T-helper 1 cell treated with Interleukin-12 subunit alpha and Interleukin-12 subunit beta and Interleukin-4 antibody, amounts not matched to agents 30 μg/mL and 1 μg/mL, for 36 hours (primary cell): ENCODE results near the gene CFI.

Source experiments
- H3K27ac Mint-ChIP-seq: one replicate; pipeline ENCODE4 v1.8.0; 2021; ENCODE audit warnings: mild to moderate bottlenecking, mixed read lengths
- H3K27me3 Mint-ChIP-seq: one replicate; pipeline ENCODE4 v1.8.0; 2021; ENCODE audit warnings: low read depth, mixed read lengths
- H3K36me3 Mint-ChIP-seq: one replicate; pipeline ENCODE4 v1.8.0; 2021; ENCODE audit warnings: low read depth, mixed read lengths
- H3K4me1 Mint-ChIP-seq: one replicate; pipeline ENCODE4 v1.8.0; 2021; ENCODE audit warnings: low read depth, mixed read lengths
- H3K4me3 Mint-ChIP-seq: one replicate; pipeline ENCODE4 v1.8.0; 2021; ENCODE audit warnings: mild to moderate bottlenecking, moderate library complexity, mixed read lengths
- H3K9me3 Mint-ChIP-seq: one replicate; pipeline ENCODE4 v1.8.0; 2021; ENCODE audit warnings: mixed read lengths

The CFI gene

DNA sequence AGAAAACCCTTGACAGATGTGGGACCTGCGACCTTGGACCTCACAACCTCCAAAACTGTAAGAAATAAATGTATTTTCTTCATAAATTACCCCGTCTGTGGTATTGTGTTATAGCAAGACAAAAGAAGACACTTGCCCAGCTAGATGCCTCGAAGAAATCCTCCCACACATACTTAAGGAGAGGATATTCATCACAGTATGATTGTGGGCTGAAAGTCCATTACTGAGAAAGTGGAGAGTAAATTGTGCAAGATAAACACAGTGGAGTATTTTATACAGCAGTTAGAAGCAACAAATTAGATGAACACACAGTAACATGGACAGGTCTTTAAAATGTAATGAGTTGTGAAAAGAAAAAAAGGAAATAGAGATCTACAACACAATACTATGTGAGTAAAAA lies 46.1 kb downstream of the CFI start:
- Mint-ChIP-seq H3K9me3 (no peaks in the 10 kb centered on the region), H3K27ac (no peak overlapping the region), H3K4me1 (no peaks in the 10 kb centered on the region), H3K4me3 (no peak overlapping the region), H3K27me3 (no peaks in the 10 kb centered on the region), H3K36me3 (no peaks in the 10 kb centered on the region)

DNA sequence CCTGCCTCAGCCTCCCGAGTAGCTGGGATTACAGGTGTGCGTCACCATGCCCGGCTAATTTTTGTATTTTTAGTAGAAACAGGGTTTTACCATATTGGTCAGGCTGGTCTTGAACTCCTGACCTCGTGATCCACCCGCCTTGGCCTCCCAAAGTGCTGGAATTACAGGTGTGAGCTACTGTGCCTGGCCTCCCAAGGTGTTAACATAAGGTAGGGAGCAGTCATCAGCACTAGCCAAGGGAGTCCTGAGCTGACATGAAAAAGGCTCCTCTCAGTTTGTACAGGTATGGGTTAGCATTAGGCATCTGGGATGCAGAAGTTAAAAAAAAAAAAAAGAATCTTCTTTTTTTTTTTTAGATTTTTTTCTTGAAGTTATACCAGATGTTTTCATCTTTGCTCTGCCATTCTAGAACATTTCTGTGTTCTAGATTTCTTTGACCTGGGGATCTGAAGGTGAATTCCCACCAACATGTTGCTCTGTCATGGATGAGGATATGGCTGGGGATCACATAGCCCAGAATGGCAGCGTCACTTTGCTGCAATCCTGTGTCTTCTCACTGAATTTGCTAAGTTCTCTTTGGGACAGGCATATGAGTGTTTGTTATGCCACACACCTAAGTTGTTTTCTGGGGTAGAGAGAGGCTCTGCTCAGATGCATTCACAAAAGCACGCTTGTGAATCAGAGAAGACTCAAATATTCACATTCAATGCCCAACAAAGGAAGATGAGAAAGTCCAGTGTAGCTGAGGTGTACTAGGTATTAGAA lies 47.5 kb downstream of the CFI start:
- H3K4me3 Mint-ChIP-seq = no peak overlapping the region
- no peaks in the 10 kb centered on the region for H3K9me3 Mint-ChIP-seq
- H3K4me1 Mint-ChIP-seq = no peaks in the 10 kb centered on the region
- H3K27me3 Mint-ChIP-seq = no peaks in the 10 kb centered on the region
- H3K36me3 Mint-ChIP-seq = no peaks in the 10 kb centered on the region
- no peak overlapping the region for H3K27ac Mint-ChIP-seq

DNA sequence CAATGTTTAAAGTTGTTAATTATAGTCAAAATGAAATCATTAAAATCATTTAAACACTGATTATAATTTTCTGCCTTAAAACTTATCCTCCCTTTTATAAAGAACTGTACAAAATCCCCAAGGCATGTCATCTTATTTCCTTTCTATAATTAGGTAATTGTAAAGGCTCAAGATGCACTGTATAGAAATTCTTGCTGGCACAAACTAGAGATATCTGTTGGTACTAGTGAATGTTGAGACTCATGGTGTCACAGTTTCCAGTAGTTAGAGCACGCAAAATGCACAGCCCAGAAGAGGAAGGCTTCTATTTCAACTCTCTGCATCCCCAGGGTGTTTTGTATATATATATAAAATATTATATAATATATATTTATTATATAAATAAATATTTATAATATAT lies 49.3 kb downstream of the CFI start:
- H3K4me3 Mint-ChIP-seq = no peak overlapping the region

DNA sequence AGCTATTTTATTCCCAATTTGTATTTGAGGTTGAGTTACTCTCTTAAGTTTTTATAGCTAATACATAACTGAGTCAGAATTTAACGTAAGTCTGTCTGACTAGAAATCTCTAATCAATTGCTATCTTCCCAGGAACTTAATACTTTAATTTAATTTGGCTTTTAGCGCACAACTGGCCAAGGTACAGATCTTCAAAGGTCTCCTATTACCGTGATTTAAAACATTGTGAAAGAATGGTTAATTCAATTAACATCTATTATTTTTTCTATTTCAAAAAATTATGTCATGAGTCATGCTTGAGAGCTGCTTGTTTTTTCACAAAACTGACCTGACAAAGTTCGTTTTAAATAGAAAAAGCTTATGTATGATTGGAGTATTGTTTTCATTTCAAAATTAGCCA lies 49.9 kb downstream of the CFI start:
- Mint-ChIP-seq H3K9me3 (no peaks in the 10 kb centered on the region), H3K27ac (no peak overlapping the region), H3K4me1 (no peaks in the 10 kb centered on the region), H3K4me3 (no peak overlapping the region), H3K27me3 (peaks cover 6% of the 10 kb centered on the region), H3K36me3 (no peaks in the 10 kb centered on the region)

More for the DNA sequence above, 49.3 kb downstream of the CFI start:
- Mint-ChIP-seq H3K27ac (no peak overlapping the region), H3K4me1 (no peaks in the 10 kb centered on the region), H3K27me3 (no peaks in the 10 kb centered on the region), H3K36me3 (no peaks in the 10 kb centered on the region), H3K9me3 (no peaks in the 10 kb centered on the region)

DNA sequence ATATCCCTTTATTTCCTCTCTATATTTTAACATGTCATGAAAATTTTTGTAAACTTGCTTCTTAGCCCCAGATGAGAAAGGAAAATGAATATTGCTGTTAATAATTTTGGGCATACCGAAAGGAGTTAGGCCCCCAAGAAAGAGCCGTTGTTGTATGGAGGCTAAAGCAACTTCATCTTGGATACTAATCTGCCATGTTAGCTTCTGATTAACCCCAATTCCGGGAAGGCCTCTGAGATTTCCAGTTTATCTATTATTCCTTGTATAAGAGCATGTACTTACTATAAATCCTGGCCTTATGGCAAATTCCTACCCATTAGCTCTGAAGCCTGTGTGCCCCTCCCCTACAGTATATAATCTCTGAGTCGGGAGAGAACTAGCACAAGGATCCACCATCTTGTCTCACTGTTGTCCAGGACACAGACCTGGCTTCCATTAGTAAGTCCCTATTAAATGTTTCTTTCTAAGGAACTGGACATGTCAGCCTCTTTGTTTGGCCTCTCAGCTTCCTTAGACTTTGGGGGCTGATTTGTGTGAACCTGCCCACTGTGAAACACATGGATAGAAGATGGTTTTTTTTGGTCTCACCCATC lies 51.1 kb downstream of the CFI start:
- Mint-ChIP-seq H3K4me3 (no peak overlapping the region), H3K36me3 (no peaks in the 10 kb centered on the region), H3K9me3 (no peaks in the 10 kb centered on the region), H3K27ac (no peak overlapping the region), H3K4me1 (no peaks in the 10 kb centered on the region), H3K27me3 (peaks cover 11% of the 10 kb centered on the region)

DNA sequence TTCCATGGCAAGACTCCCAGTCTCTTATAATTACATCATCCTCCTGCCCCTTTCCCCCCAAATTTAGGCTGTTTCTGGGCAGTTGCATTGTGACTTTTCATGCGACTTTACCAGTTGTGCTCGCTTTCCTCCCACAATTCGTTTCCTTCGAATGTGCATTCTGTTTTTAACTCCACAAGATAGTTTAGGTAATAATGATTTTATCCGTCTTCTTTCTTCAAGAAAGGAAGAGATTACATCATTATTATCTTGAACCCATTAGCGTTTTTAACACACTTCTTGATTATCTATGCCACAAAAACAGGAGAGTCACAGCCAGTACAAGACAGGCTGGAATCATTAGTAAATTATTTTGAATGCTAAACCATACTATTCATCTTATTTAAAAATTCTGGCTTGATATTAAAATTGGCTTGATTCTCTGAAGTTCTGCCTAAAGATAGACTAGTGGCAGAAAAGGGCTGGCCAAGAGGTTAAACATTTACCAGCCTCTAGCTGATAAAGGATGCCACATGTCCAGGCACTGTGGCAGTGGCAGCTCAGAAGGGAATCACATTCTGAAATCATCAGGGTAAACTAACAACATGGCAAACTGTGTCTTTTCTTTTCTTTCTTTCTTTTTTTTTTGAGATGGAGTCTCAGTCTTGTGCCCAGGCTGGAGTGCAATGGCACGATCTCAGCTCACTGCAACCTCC lies 52.3 kb downstream of the CFI start:
- H3K4me3 Mint-ChIP-seq = no peak overlapping the region
- no peak overlapping the region for H3K27ac Mint-ChIP-seq
- H3K27me3 Mint-ChIP-seq = peaks cover 13% of the 10 kb centered on the region
- H3K36me3 Mint-ChIP-seq = no peaks in the 10 kb centered on the region
- H3K4me1 Mint-ChIP-seq = no peaks in the 10 kb centered on the region
- no peaks in the 10 kb centered on the region for H3K9me3 Mint-ChIP-seq

DNA sequence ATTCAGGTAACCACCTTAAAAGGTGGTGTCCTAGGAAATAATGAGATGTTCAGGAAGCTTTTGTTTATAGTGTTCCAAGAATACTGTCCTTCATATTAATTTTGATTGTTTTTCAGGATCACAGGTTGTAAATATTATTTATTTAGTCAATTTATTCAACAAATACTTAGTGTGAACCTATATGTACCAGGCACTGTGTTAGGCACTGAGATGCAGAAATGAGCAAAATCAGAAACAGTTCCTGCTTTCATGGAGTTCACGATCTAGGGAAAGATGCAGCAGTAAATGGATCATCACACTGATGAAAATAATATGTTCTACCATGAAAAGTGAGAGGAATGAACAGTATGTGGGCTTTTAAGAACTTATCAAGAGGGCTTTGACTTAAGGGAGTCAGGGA lies 53.7 kb downstream of the CFI start:
- no peaks in the 10 kb centered on the region for H3K4me1 Mint-ChIP-seq
- no peak overlapping the region for H3K4me3 Mint-ChIP-seq
- H3K27ac Mint-ChIP-seq = no peak overlapping the region
- H3K36me3 Mint-ChIP-seq = no peaks in the 10 kb centered on the region
- peaks cover 18% of the 10 kb centered on the region for H3K27me3 Mint-ChIP-seq
- H3K9me3 Mint-ChIP-seq = no peaks in the 10 kb centered on the region

DNA sequence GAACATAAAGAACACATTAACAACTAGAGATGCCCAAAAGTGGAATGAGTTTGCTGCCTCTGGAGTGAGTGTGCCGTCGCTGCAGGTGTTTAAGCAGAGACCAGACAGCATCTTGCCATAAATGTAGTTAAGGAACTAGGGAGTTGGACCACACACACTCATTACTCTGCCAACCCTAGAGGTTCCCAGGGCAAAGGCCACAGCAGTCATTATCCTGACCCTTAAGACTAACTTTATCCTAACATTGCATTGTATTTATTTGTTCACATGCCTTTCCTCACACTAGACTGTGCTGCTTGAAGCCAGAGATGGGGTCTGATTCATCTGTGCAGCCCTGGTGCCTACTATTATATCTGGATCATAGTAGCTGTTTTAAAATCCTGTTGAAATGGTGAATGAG lies 55.1 kb downstream of the CFI start:
- Mint-ChIP-seq H3K27ac (no peak overlapping the region), H3K9me3 (no peaks in the 10 kb centered on the region), H3K27me3 (peaks cover 27% of the 10 kb centered on the region), H3K36me3 (no peaks in the 10 kb centered on the region), H3K4me3 (no peak overlapping the region), H3K4me1 (no peaks in the 10 kb centered on the region)

DNA sequence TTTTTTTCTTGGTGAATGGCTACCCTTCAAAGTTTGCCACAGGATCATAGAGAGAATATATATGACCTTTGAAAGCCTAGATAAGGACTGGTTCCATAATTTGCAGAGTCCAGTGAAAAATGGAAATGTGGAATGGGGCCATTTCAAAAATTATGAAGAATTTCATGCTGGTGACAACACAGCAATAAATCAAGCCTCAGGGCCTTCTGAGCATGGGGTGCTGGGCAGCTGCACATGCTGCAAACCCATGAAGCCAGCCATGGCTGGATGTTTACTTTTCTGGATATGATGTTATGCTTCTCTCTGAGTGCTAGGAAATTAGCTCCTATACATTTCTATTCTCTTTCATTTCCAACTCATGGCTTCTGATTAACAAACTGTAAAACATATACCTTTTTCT lies 56.0 kb downstream of the CFI start:
- no peaks in the 10 kb centered on the region for H3K4me1 Mint-ChIP-seq
- H3K36me3 Mint-ChIP-seq = no peaks in the 10 kb centered on the region
- peaks cover 33% of the 10 kb centered on the region for H3K27me3 Mint-ChIP-seq
- H3K4me3 Mint-ChIP-seq = no peak overlapping the region
- no peak overlapping the region for H3K27ac Mint-ChIP-seq
- no peaks in the 10 kb centered on the region for H3K9me3 Mint-ChIP-seq

DNA sequence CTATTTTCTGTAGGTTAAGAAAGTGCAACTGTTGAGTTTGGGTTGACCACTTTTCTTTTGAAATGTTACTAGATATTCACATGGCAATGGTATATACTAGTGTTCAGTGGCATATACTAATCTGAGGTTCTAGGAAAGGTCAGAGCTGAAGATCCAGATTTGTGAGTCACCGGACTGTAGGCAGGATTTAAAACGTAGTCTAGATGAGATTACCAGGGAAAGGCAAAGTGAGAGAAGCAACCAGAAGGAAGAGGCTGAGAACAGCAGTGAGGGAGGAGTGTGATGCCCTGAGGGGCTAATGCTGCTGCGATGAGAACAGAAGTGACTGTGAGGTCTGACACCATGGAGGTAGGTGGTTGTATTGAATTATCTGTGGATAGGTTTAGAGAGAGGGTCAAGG lies 62.3 kb downstream of the CFI start:
- H3K27me3 Mint-ChIP-seq = peaks cover 31% of the 10 kb centered on the region
- no peaks in the 10 kb centered on the region for H3K36me3 Mint-ChIP-seq

DNA sequence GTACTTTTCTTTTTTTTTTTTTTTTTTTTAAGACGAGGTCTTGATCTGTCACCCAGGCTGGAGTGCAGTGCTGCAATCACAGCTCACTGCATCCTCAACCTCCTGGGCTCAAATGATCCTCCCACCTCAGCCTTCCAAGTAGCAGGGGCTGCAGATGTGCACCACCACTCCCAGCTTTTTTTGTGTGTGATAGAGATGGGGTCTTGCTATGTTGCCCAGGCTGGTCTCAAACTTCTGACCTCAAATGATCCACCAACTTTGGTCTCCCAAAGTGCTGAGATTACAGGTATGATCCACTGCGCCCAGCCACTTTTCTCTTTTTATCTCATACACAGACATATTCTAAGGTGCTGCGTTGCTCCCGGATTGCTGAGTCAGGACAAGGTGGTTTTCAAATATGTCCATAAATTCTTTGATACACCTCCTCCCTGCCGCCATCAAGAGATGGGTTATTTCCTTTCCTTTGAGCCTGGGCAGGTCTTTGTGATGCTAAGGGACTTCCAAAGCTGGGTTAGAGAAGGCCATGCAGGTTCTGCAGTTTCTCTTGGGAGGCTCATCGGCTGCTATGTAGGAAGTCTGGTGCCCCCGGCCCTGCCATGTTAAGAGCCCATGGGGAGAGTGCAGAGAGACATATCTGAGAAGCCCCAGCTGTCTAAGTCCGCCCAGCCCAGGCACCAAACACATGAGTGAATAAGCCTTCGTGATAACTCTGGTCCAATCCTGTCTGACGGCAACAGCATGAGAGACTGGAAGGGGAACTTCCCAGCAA lies 63.5 kb downstream of the CFI start:
- H3K4me1 Mint-ChIP-seq = peaks cover 2% of the 10 kb centered on the region
- no peak overlapping the region for H3K27ac Mint-ChIP-seq
- H3K36me3 Mint-ChIP-seq = no peaks in the 10 kb centered on the region
- no peaks in the 10 kb centered on the region for H3K9me3 Mint-ChIP-seq
- H3K4me3 Mint-ChIP-seq = no peak overlapping the region
- H3K27me3 Mint-ChIP-seq = peaks cover 26% of the 10 kb centered on the region

More for the DNA sequence above, 62.3 kb downstream of the CFI start:
- no peak overlapping the region for H3K4me3 Mint-ChIP-seq
- H3K27ac Mint-ChIP-seq = no peak overlapping the region
- no peaks in the 10 kb centered on the region for H3K4me1 Mint-ChIP-seq
- H3K9me3 Mint-ChIP-seq = no peaks in the 10 kb centered on the region

DNA sequence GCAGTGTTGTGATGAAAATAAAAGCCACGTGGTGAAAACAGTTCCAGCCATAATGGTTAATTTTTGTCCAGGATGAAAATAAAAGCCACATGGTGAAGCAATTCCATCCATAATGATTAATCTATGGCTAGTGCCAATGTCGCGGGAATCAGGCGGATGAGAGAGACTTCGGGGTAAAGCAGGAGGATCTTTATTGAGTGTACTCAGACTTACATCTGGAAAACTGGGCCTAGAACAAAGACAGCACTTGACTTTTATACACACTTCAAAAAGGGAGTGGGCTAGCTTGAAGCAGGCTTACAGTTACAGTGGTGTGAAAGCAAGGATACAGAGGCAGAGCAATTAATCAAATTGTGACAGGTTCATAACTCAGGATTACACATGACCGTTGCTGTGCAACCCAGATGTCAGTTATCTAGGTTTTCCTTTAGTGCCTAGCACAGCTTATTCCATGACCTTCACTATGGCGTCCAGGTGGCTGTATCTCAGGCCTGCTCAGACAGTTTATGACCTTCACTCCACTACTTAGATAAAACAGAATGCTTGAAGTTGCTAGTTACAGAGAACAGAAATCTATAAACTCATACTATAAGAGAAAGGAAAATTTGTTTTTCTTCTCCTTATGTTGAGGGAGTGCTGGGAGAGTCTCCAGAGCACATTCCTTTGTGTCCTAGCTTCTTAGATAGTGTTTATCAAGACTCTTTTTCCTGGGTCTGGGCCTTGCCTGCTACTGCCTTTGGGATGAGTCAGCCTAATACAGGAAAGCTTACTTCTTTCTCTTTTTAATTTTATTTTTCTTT lies 66.0 kb downstream of the CFI start:
- H3K9me3 Mint-ChIP-seq = no peaks in the 10 kb centered on the region
- H3K4me1 Mint-ChIP-seq = peaks cover 3% of the 10 kb centered on the region
- peaks cover 11% of the 10 kb centered on the region for H3K27me3 Mint-ChIP-seq
- H3K27ac Mint-ChIP-seq = no peak overlapping the region
- H3K36me3 Mint-ChIP-seq = no peaks in the 10 kb centered on the region
- H3K4me3 Mint-ChIP-seq = no peak overlapping the region

DNA sequence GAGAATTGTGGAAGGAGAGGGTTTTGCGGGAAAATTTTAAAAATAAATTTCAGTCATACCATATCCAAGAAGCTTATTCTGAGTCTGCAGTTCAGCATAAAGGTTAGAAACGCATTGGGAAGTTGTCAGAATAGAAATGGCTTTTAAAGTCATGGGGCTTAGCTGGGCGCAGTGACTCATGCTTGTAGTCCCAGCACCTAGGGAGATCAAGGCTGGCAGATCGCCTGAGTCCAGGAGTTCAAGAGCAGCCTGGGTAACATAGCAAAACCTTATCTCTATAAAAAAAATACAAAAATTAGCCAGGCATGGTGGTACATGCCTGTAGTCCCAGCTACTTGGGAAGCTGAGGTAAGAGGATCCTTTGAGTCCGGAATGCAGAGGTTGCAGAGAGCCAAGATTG lies 68.1 kb downstream of the CFI start:
- H3K27me3 Mint-ChIP-seq = no peaks in the 10 kb centered on the region
- H3K4me3 Mint-ChIP-seq = no peak overlapping the region
- H3K9me3 Mint-ChIP-seq = no peaks in the 10 kb centered on the region
- peaks cover 12% of the 10 kb centered on the region for H3K4me1 Mint-ChIP-seq
- H3K27ac Mint-ChIP-seq = no peak overlapping the region
- H3K36me3 Mint-ChIP-seq = no peaks in the 10 kb centered on the region
